Keratinocyte (primary cell): ENCODE results near the gene FILIP1. TPM values are rescaled to one million over a fixed set of nuclear protein-coding genes. Genes with fewer than 3 reads are reported as not detected.

Experiments
- DNase-seq: peaks from one replicate; pipeline ENCODE4 v3.0.0-alpha.2; 2011; ENCODE audit warnings: low read depth, missing footprints, low spot score
- FAIRE-seq: peaks from 2 replicates; lab custom pipeline; 2011; peaks lifted over from hg19 to GRCh38; lab: Jason Lieb, UNC
- H2AFZ ChIP-seq: 2 replicates; pipeline ENCODE4 v1.6.0; 2012; ENCODE audit warnings: low read length, control low read depth, inconsistent platforms; ENCODE audit not compliant: control insufficient read depth
- H3K27ac ChIP-seq: 2 replicates; pipeline ENCODE4 v1.5.1; 2011; ENCODE audit warnings: low read length; ENCODE audit not compliant: control insufficient read depth, insufficient read depth
- H3K27me3 ChIP-seq: 3 replicates; pipeline ENCODE4 v1.6.0; 2011; ENCODE audit warnings: low read length; ENCODE audit not compliant: control insufficient read depth, insufficient read depth; ENCODE audit errors: extremely low read depth
- H3K36me3 ChIP-seq, 2 experiments: 2 replicates in 1 of 2; 3 replicates in 1 of 2; pipeline ENCODE4 v1.5.1; 2011; ENCODE audit warnings: low read length in 2 of 2, mild to moderate bottlenecking in 1 of 2; ENCODE audit not compliant: control insufficient read depth in 2 of 2, insufficient read depth in 2 of 2; ENCODE audit errors: extremely low read depth in 1 of 2
- H3K4me1 ChIP-seq: 3 replicates; pipeline ENCODE4 v1.5.1; 2011; ENCODE audit warnings: low read length; ENCODE audit not compliant: control insufficient read depth, insufficient read depth; ENCODE audit errors: extremely low read depth
- H3K4me2 ChIP-seq: 3 replicates; pipeline ENCODE4 v1.6.0; 2011; ENCODE audit warnings: low read depth, low read length; ENCODE audit not compliant: control insufficient read depth, insufficient read depth; ENCODE audit errors: extremely low read depth
- H3K4me3 ChIP-seq, 3 experiments: fragments of 200-600 bp in 1 of 3; sonication (generic) in 1 of 3; 2 replicates in 2 of 3; 3 replicates in 1 of 3; pipeline ENCODE4 v1.5.1; 2011 to 2016; ENCODE audit warnings: low read length in 3 of 3, mild to moderate bottlenecking in 3 of 3, control low read depth in 2 of 3, inconsistent platforms in 1 of 3, low read depth in 1 of 3, mixed read lengths in 1 of 3, mixed run types in 1 of 3, moderate library complexity in 1 of 3; ENCODE audit not compliant: control insufficient read depth in 2 of 3, insufficient read depth in 2 of 3; ENCODE audit errors: extremely low read depth in 1 of 3
- H3K79me2 ChIP-seq: 2 replicates; pipeline ENCODE4 v1.6.0; 2012; ENCODE audit warnings: low read length; ENCODE audit not compliant: control insufficient read depth, insufficient read depth
- H3K9ac ChIP-seq: 3 replicates; pipeline ENCODE4 v1.6.0; 2011; ENCODE audit warnings: low read length; ENCODE audit not compliant: control insufficient read depth, insufficient read depth; ENCODE audit errors: extremely low read depth
- H3K9me1 ChIP-seq: 3 replicates; pipeline ENCODE4 v1.6.0; 2011; ENCODE audit warnings: low read length; ENCODE audit not compliant: control insufficient read depth, insufficient read depth; ENCODE audit errors: extremely low read depth
- H3K9me3 ChIP-seq: 2 replicates; pipeline ENCODE4 v1.5.1; 2012; ENCODE audit warnings: low read depth, low read length; ENCODE audit not compliant: control insufficient read depth
- H4K20me1 ChIP-seq: 3 replicates; pipeline ENCODE4 v1.6.0; 2011; ENCODE audit warnings: low read length; ENCODE audit not compliant: control insufficient read depth, insufficient read depth; ENCODE audit errors: extremely low read depth
- EZH2 ChIP-seq: IDR thresholded peaks from one replicate; pipeline ENCODE4 v1.6.1; 2012; ENCODE audit warnings: inconsistent platforms, mild to moderate bottlenecking, low read length, moderate library complexity
- dilution Hi-C: fragments of 300-500 bp; cut with MboI; formaldehyde crosslinking; loops from one replicate; pipeline ENCODE4 v1.7.0; 2020; ENCODE audit warnings: low sequenced_read_pairs; ENCODE audit not compliant: extremely low pct_ligation_motif_present
- polyA plus RNA-seq, 5 experiments: library from polyadenylated mRNA; depleted of rRNA in 3 of 5; stranded (reverse) in 3 of 5; stranded (forward) in 1 of 5; unstranded in 1 of 5; fragments of >200 nt; gene quantifications; 1 replicate in 1 of 5; 2 replicates in 3 of 5; 3 replicates in 1 of 5; pipeline versions ENCODE4 v1.2.1 to v1.2.3, GENCODE V29; 2011 to 2012; ENCODE audit warnings: missing spikeins in 2 of 5, low read depth in 1 of 5, low replicate concordance in 1 of 5
- TF ChIP-seq, protein P1 (sequence below), 3 experiments: IDR thresholded peaks in 1 of 3; conservative IDR thresholded peaks in 1 of 3; optimal IDR thresholded peaks in 1 of 3; 2 replicates in 2 of 3; 3 replicates in 1 of 3; pipeline versions ENCODE3 to v1.5.1; 2011; ENCODE audit warnings: low read length in 3 of 3, mild to moderate bottlenecking in 3 of 3, moderate library complexity in 2 of 3, control low read depth in 1 of 3, inconsistent platforms in 1 of 3; ENCODE audit not compliant: insufficient read depth in 2 of 3; ENCODE audit errors: extremely low read depth in 1 of 3

FILIP1 gene
- polyA plus RNA-seq, 1 donor (not counting 4 experiments of a cell fraction or from before 2014, with no cell fraction given): 0.01 TPM

GRCh38 chr6:75503291-75503690, 9.7 kb upstream of the FILIP1 start:
- Histone ChIP-seq H3K4me2 (no peak overlapping the region), H2AFZ (no peak overlapping the region), H3K79me2 (no peaks in the 10 kb centered on the region), H3K9me3 (no peaks in the 10 kb centered on the region), H3K9me1 (no peaks in the 10 kb centered on the region), H3K4me3 (no peak overlapping the region), H3K9ac (no peak overlapping the region), H3K4me1 (no peaks in the 10 kb centered on the region), H4K20me1 (no peaks in the 10 kb centered on the region), H3K36me3 (no peaks in the 10 kb centered on the region), H3K27me3 (no peaks in the 10 kb centered on the region), H3K27ac (no peak overlapping the region)
- no peak for DNase-seq
- no peak for FAIRE-seq
- TF ChIP-seq, protein P1, sequence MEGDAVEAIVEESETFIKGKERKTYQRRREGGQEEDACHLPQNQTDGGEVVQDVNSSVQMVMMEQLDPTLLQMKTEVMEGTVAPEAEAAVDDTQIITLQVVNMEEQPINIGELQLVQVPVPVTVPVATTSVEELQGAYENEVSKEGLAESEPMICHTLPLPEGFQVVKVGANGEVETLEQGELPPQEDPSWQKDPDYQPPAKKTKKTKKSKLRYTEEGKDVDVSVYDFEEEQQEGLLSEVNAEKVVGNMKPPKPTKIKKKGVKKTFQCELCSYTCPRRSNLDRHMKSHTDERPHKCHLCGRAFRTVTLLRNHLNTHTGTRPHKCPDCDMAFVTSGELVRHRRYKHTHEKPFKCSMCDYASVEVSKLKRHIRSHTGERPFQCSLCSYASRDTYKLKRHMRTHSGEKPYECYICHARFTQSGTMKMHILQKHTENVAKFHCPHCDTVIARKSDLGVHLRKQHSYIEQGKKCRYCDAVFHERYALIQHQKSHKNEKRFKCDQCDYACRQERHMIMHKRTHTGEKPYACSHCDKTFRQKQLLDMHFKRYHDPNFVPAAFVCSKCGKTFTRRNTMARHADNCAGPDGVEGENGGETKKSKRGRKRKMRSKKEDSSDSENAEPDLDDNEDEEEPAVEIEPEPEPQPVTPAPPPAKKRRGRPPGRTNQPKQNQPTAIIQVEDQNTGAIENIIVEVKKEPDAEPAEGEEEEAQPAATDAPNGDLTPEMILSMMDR (optimal IDR thresholded peaks at IDR 0.05 in 1 of 3, IDR thresholded peaks at IDR 0.05 in 1 of 3, conservative IDR thresholded peaks at IDR 0.05 in 1 of 3; ENCODE audit: extremely low read depth in 1 of 3, insufficient read depth in 2 of 3, low read length in 3 of 3): no peak
- dilution Hi-C loops: loop anchor here (5.0 kb wide), 1 partner anchor 34 kb away; no protein-coding TSS in a partner anchor

GRCh38 chr6:75502884-75503283, 9.3 kb upstream of the FILIP1 start:
- no peaks in the 10 kb centered on the region for H3K79me2 ChIP-seq
- no peak overlapping the region for H3K27ac ChIP-seq
- H3K27me3 ChIP-seq: no peaks in the 10 kb centered on the region
- TF ChIP-seq, protein P1 (optimal IDR thresholded peaks at IDR 0.05 in 1 of 3, IDR thresholded peaks at IDR 0.05 in 1 of 3, conservative IDR thresholded peaks at IDR 0.05 in 1 of 3; ENCODE audit: extremely low read depth in 1 of 3, insufficient read depth in 2 of 3, low read length in 3 of 3): no peak
- TF ChIP-seq EZH2: no peak
- no peak for FAIRE-seq
- H3K4me1 ChIP-seq: no peaks in the 10 kb centered on the region
- no peaks in the 10 kb centered on the region for H3K9me1 ChIP-seq
- DNase-seq: no peak
- H3K4me2 ChIP-seq: no peak overlapping the region
- H3K9me3 ChIP-seq: no peaks in the 10 kb centered on the region
- dilution Hi-C loops: loop anchor here (5.0 kb wide), 1 partner anchor 34 kb away; no protein-coding TSS in a partner anchor
- no peaks in the 10 kb centered on the region for H3K36me3 ChIP-seq
- no peak overlapping the region for H3K4me3 ChIP-seq
- no peak overlapping the region for H3K9ac ChIP-seq
- H4K20me1 ChIP-seq: no peaks in the 10 kb centered on the region
- no peak overlapping the region for H2AFZ ChIP-seq
